Neutrophil (primary cell): ENCODE results near the gene PLS3.

Experiments
- H3K27ac ChIP-seq: fragments of 200-600 bp; sonication (generic); 2 replicates; pipeline ENCODE4 v1.5.1; 2016; ENCODE audit warnings: mild to moderate bottlenecking, moderate library complexity
- H3K27me3 ChIP-seq: fragments of 200-600 bp; sonication (generic); 2 replicates; pipeline ENCODE4 v1.6.0; 2016; ENCODE audit warnings: mild to moderate bottlenecking
- H3K36me3 ChIP-seq: fragments of 200-600 bp; sonication (generic); 2 replicates; pipeline ENCODE4 v1.5.1; 2017
- H3K4me1 ChIP-seq, 2 experiments: fragments of 200-600 bp in 1 of 2; sonication (generic) in 1 of 2; 1 replicate in 1 of 2; 2 replicates in 1 of 2; pipeline versions ENCODE4 v1.5.1 to v1.6.1; 2013 to 2016; ENCODE audit warnings: low read depth in 1 of 2, low read length in 1 of 2, mild to moderate bottlenecking in 1 of 2, moderate library complexity in 1 of 2; ENCODE audit not compliant: control insufficient read depth in 1 of 2, insufficient read depth in 1 of 2
- H3K4me3 ChIP-seq, 2 experiments: fragments of 200-600 bp in 1 of 2; sonication (generic) in 1 of 2; 1 replicate in 1 of 2; 2 replicates in 1 of 2; pipeline ENCODE4 v1.5.1; 2013 to 2016; ENCODE audit warnings: low read depth in 1 of 2, low read length in 1 of 2, mild to moderate bottlenecking in 1 of 2, moderate library complexity in 1 of 2
- H3K9me3 ChIP-seq: fragments of 200-600 bp; sonication (generic); 2 replicates; pipeline ENCODE4 v1.5.1; 2016
- CTCF ChIP-seq: fragments of 200-600 bp; sonication (generic); IDR thresholded peaks from 2 replicates; pipeline ENCODE4 v1.5.1; 2016; ENCODE audit warnings: antibody characterized with exemption

Gene PLS3

GRCh38 chrX:115581759-115582615 lies 21.0 kb downstream of the PLS3 start:
- H3K27ac ChIP-seq, result no peak overlapping the region
- TF ChIP-seq CTCF, result no peak
- no peaks in the 10 kb centered on the region for H3K36me3 ChIP-seq
- no peaks in the 10 kb centered on the region for H3K4me1 ChIP-seq
- no peaks in the 10 kb centered on the region for H3K27me3 ChIP-seq
- H3K9me3 ChIP-seq, result no peaks in the 10 kb centered on the region
- no peak overlapping the region for H3K4me3 ChIP-seq

- no peaks in the 10 kb centered on the region for H3K27me3 ChIP-seq
- no peak overlapping the region for H3K27ac ChIP-seq
- H3K9me3 ChIP-seq, result no peaks in the 10 kb centered on the region
- H3K4me1 ChIP-seq, result no peaks in the 10 kb centered on the region
- TF ChIP-seq CTCF, result no peak
- H3K36me3 ChIP-seq, result no peaks in the 10 kb centered on the region
- H3K4me3 ChIP-seq, result no peak overlapping the region
These were observed 21.9 kb downstream of the PLS3 start for GRCh38 chrX:115582616-115583495.

GRCh38 chrX:115583496-115584004 lies 22.6 kb downstream of the PLS3 start:
- Histone ChIP-seq H3K27ac (no peak overlapping the region), H3K27me3 (no peaks in the 10 kb centered on the region), H3K36me3 (no peaks in the 10 kb centered on the region), H3K4me1 (no peaks in the 10 kb centered on the region), H3K4me3 (no peak overlapping the region), H3K9me3 (no peaks in the 10 kb centered on the region)
- no peak for TF ChIP-seq CTCF

GRCh38 chrX:115584696-115585095 lies 23.7 kb downstream of the PLS3 start:
- Histone ChIP-seq H3K4me3 (no peak overlapping the region), H3K36me3 (no peaks in the 10 kb centered on the region), H3K4me1 (no peaks in the 10 kb centered on the region), H3K27me3 (no peaks in the 10 kb centered on the region), H3K27ac (no peak overlapping the region), H3K9me3 (no peaks in the 10 kb centered on the region)
- TF ChIP-seq CTCF, result no peak

- Histone ChIP-seq H3K36me3 (no peaks in the 10 kb centered on the region), H3K27me3 (no peaks in the 10 kb centered on the region), H3K4me3 (no peak overlapping the region), H3K27ac (no peak overlapping the region), H3K9me3 (no peaks in the 10 kb centered on the region), H3K4me1 (no peaks in the 10 kb centered on the region)
- no peak for TF ChIP-seq CTCF
These were observed 27.2 kb downstream of the PLS3 start for GRCh38 chrX:115588179-115588578.
